B cell (primary cell): ENCODE data around the gene EFNA2. TPM values are rescaled to one million over a fixed set of nuclear protein-coding genes. Genes with fewer than 3 reads are reported as not detected.
A peak's percentile ranks its signal among the peaks of the same experiment; 100 is the strongest.

Experiments used
- ATAC-seq: fragments of 200-7000 bp; cut with Tn5 transposase; one replicate; pipeline ENCODE4 v1.10.0; 2021; ENCODE audit warnings: low read depth, mild to moderate bottlenecking, moderate number of reproducible peaks, moderate library complexity
- CTCF ChIA-PET: fragments of 350-600 bp; sonication (Branson Sonifier 250); formaldehyde crosslinking; loops from one replicate; lab custom pipeline; 2021; ENCODE audit warnings: antibody characterized with exemption, inconsistent platforms; lab: Charles Lee
- POLR2A ChIA-PET: fragments of 350-600 bp; sonication (Branson Sonifier 250); formaldehyde crosslinking; loops from one replicate; lab custom pipeline; 2021; ENCODE audit warnings: antibody characterized with exemption; lab: Charles Lee
- DNase-seq: peaks from one replicate; pipeline ENCODE4 v3.0.0; 2013
- H2AFZ ChIP-seq: 2 replicates; pipeline ENCODE4 v1.6.1; 2012; ENCODE audit warnings: mild to moderate bottlenecking, low read depth, low read length; ENCODE audit not compliant: insufficient read depth, poor library complexity, severe bottlenecking
- H3K27ac ChIP-seq, 2 donors: 1 replicate in 1 of 2; 2 replicates in 1 of 2; pipeline ENCODE4 v1.5.1; 2012 to 2013; ENCODE audit warnings: low read length in 2 of 2, mild to moderate bottlenecking in 2 of 2, moderate library complexity in 1 of 2
- H3K27me3 ChIP-seq, 4 experiments: fragments of 200-600 bp in 1 of 4; sonication (generic) in 1 of 4; replicated peaks in 1 of 4; 1 replicate in 2 of 4; 2 replicates in 2 of 4; pipeline versions ENCODE4 v1.6.1 to v1.7.0; 2013 to 2016; ENCODE audit warnings: low read length in 3 of 4, mild to moderate bottlenecking in 2 of 4, mixed read lengths in 1 of 4, moderate library complexity in 1 of 4; ENCODE audit not compliant: insufficient read depth in 4 of 4, control insufficient read depth in 3 of 4; ENCODE audit errors: control extremely low read depth in 1 of 4
- H3K36me3 ChIP-seq, 2 experiments: replicated peaks in 1 of 2; 1 replicate in 1 of 2; 2 replicates in 1 of 2; pipeline versions ENCODE4 v1.6.1 to v1.7.1; 2013; ENCODE audit warnings: low read length in 1 of 2; ENCODE audit not compliant: insufficient read depth in 2 of 2, control insufficient read depth in 1 of 2; ENCODE audit errors: control extremely low read depth in 1 of 2, extremely low read depth in 1 of 2
- H3K4me1 ChIP-seq, 2 donors: fragments of 200-600 bp in 1 of 2; sonication (generic) in 1 of 2; 1 replicate in 1 of 2; 2 replicates in 1 of 2; pipeline versions ENCODE4 v1.5.1 to v1.6.1; 2013 to 2017; ENCODE audit warnings: low read length in 2 of 2; ENCODE audit not compliant: control insufficient read depth in 2 of 2, insufficient read depth in 2 of 2
- H3K4me2 ChIP-seq: replicated peaks from 2 replicates; pipeline ENCODE3; 2012; ENCODE audit warnings: mild to moderate bottlenecking, low read depth, low read length; ENCODE audit not compliant: poor library complexity, severe bottlenecking
- H3K4me3 ChIP-seq, 5 experiments: fragments of 200-600 bp in 1 of 5; sonication (generic) in 1 of 5; 1 replicate in 3 of 5; 2 replicates in 2 of 5; pipeline versions ENCODE4 v1.5.1 to v1.7.0; 2011 to 2016; ENCODE audit warnings: low read length in 4 of 5, mild to moderate bottlenecking in 4 of 5, low read depth in 2 of 5, control low read depth in 1 of 5, moderate library complexity in 1 of 5; ENCODE audit not compliant: insufficient read depth in 1 of 5; ENCODE audit errors: control extremely low read depth in 1 of 5, extremely low read depth in 1 of 5
- H3K79me2 ChIP-seq: fragments of 200-600 bp; sonication (generic); one replicate; pipeline ENCODE4 v1.6.0; 2016; ENCODE audit warnings: low read length; ENCODE audit not compliant: control insufficient read depth, insufficient read depth
- H3K9ac ChIP-seq: fragments of 200-600 bp; sonication (generic); 2 replicates; pipeline ENCODE4 v1.6.1; 2017; ENCODE audit warnings: mild to moderate bottlenecking, low read length, moderate library complexity
- H3K9me3 ChIP-seq, 3 donors: one replicate each; pipeline versions ENCODE4 v1.6.1 to v1.7.1; 2013; ENCODE audit warnings: low read length in 2 of 3; ENCODE audit not compliant: control insufficient read depth in 2 of 3, insufficient read depth in 1 of 3; ENCODE audit errors: control extremely low read depth in 1 of 3
- H4K20me1 ChIP-seq: 2 replicates; pipeline ENCODE4 v1.6.0; 2012; ENCODE audit warnings: mild to moderate bottlenecking, low read length; ENCODE audit not compliant: insufficient read depth, control insufficient read depth, poor library complexity, severe bottlenecking
- H3K27ac Mint-ChIP-seq: one replicate; pipeline ENCODE4 v1.8.0; 2021; ENCODE audit warnings: mixed read lengths
- H3K27me3 Mint-ChIP-seq: one replicate; pipeline ENCODE4 v1.8.0; 2021; ENCODE audit warnings: mixed read lengths
- H3K4me1 Mint-ChIP-seq: one replicate; pipeline ENCODE4 v1.8.0; 2021; ENCODE audit warnings: mixed read lengths
- H3K4me3 Mint-ChIP-seq: one replicate; pipeline ENCODE4 v1.8.0; 2021; ENCODE audit warnings: mixed read lengths
- H3K9me3 Mint-ChIP-seq: one replicate; pipeline ENCODE4 v1.8.0; 2022; ENCODE audit warnings: mixed read lengths; ENCODE audit not compliant: insufficient read depth
- CTCF ChIP-seq: fragments of 200-600 bp; IDR thresholded peaks from one replicate; pipeline ENCODE4 v1.8.0; 2022; ENCODE audit warnings: antibody characterized with exemption, mild to moderate bottlenecking
- EZH2 ChIP-seq: IDR thresholded peaks from 2 replicates; pipeline ENCODE4 v1.6.1; 2012; ENCODE audit warnings: borderline replicate concordance, low read depth, mild to moderate bottlenecking, moderate library complexity, low read length; ENCODE audit not compliant: insufficient read depth, poor library complexity, severe bottlenecking
- WGBS: methylation state at CpG from one replicate; pipeline ENCODE4 v1.1.5; 2013; ENCODE audit warnings: missing lambda C conversion rate; ENCODE audit not compliant: insufficient coverage; 5-methylcytosine and 5-hydroxymethylcytosine counted together
- intact Hi-C: fragments of 100-400 bp; cut with micrococcal nuclease; formaldehyde crosslinking; loops from one replicate; pipeline ENCODE4 v1.10.0; 2022
- polyA plus RNA-seq: library from polyadenylated mRNA; depleted of rRNA; stranded (reverse); fragments of >200 nt; gene quantifications from 2 replicates; pipeline ENCODE4 v1.2.3, GENCODE V29; 2012
- total RNA-seq, 2 donors: library from RNA; stranded (reverse); fragments of 120-200 nt in 1 of 2; gene quantifications; 1 replicate in 1 of 2; 2 replicates in 1 of 2; pipeline versions ENCODE4 v1.2.3 to v1.2.4, GENCODE V29; 2013 to 2022

Gene EFNA2
- total and polyA plus RNA-seq, 2 donors (not counting 1 experiment from before 2014, with no cell fraction given) = not detected

GRCh38 chr19:1270213-1270853 is 15.3 kb upstream of the EFNA2 start:
- Histone ChIP-seq H3K4me1 (peaks cover 63 to 84% of the 10 kb centered on the region in 2 donors), H3K27me3 (no peaks in the 10 kb centered on the region), H3K9me3 (no peaks in the 10 kb centered on the region), H3K36me3 (peaks cover 9 to 51% of the 10 kb centered on the region in 2 experiments), H4K20me1 (peaks cover 78% of the 10 kb centered on the region), H3K79me2 (peaks cover 75% of the 10 kb centered on the region), H3K9ac (peak overlapping the region; percentile 73), H3K27ac (peak overlapping the region; percentile 88 to 92), H3K4me3 (peak overlapping the region; percentile 75 to 96 (median 85)), H3K4me2 (peak overlapping the region; percentile 83), H2AFZ (no peak overlapping the region)
- H3K27ac Mint-ChIP-seq = peak overlapping the region; percentile 87
- H3K4me3 Mint-ChIP-seq = peak overlapping the region; percentile 88
- no peaks in the 10 kb centered on the region for H3K27me3 Mint-ChIP-seq
- ATAC-seq (no peak), DNase-seq (no peak)
- peaks cover 71% of the 10 kb centered on the region for H3K4me1 Mint-ChIP-seq
- WGBS = 13% methylated on average over 6 of the region's 8 CpGs
- CTCF ChIA-PET = interaction anchor here (6.1 to 10.0 kb wide), 2 partner anchors 26 kb away, joined by 51 to 658 read pairs; partner anchors contain the start of gene ATP5F1D
- no peaks in the 10 kb centered on the region for H3K9me3 Mint-ChIP-seq
- intact Hi-C loops = no loop called here
- POLR2A ChIA-PET = interaction anchor here (0.7 to 11.0 kb wide), 3 partner anchors 27 to 46 kb away, joined by 3 to 402 read pairs (median 11); partner anchors contain the start of genes ATP5F1D and CBARP
- no peak for TF ChIP-seq CTCF
- TF ChIP-seq EZH2 = no peak
